Measurements from ENCODE around the gene CDC34. TPM values are rescaled to one million over a fixed set of nuclear protein-coding genes. Genes with fewer than 3 reads are reported as not detected.

Gene CDC34
- total RNA-seq, 2 donors from 2014 or later: 40.2 to 86.2 TPM

GRCh38 chr19:495402-496111 is 36.0 kb upstream of the CDC34 start:
- H3K4me3 ChIP-seq: no peak overlapping the region
- ATAC-seq (ENCODE audit: insufficient number of reproducible peaks, low FRiP score, low read depth) (no peak), DNase-seq (ENCODE audit: low spot score) (no peak)
- H3K4me1 ChIP-seq (ENCODE audit: control insufficient read depth in 1 of 2, low read depth in 2 of 2): peaks cover 0 to 8% of the 10 kb centered on the region in 2 donors
- H3K27ac ChIP-seq: no peak overlapping the region
- peak; percentile 67 for TF ChIP-seq CTCF (IDR thresholded peaks at IDR 0.05)
- H3K9me3 ChIP-seq: no peaks in the 10 kb centered on the region
- H3K36me3 ChIP-seq: no peaks in the 10 kb centered on the region
- H3K27me3 ChIP-seq (replicated peaks; ENCODE audit: insufficient read depth): peaks cover 6% of the 10 kb centered on the region

GRCh38 chr19:496112-496665 is 35.4 kb upstream of the CDC34 start, which contains the start of gene MADCAM1:
TSS of gene MADCAM1 (plus strand) at chr19:496486. CDS start at chr19:496500, 14 bp downstream.
- Histone ChIP-seq H3K27ac (no peak within 1 kb of the TSS), H3K4me1 (ENCODE audit: control insufficient read depth in 1 of 2, low read depth in 2 of 2) (peaks cover 0 to 8% of the 10 kb centered on the region in 2 donors), H3K4me3 (no peak within 1 kb of the TSS), H3K9me3 (no peaks in the 10 kb centered on the region), H3K36me3 (no peaks in the 10 kb centered on the region), H3K27me3 (replicated peaks; ENCODE audit: insufficient read depth) (peaks cover 6% of the 10 kb centered on the region)
- DNase-seq (ENCODE audit: low spot score) (no peak), ATAC-seq (ENCODE audit: insufficient number of reproducible peaks, low FRiP score, low read depth) (no peak)
- TF ChIP-seq CTCF (IDR thresholded peaks at IDR 0.05): no peak

- no peak for TF ChIP-seq CTCF (IDR thresholded peaks at IDR 0.05)
- Histone ChIP-seq H3K36me3 (no peaks in the 10 kb centered on the region), H3K9me3 (no peaks in the 10 kb centered on the region), H3K4me3 (no peak overlapping the region), H3K4me1 (ENCODE audit: control insufficient read depth in 1 of 2, low read depth in 2 of 2) (peaks cover 0 to 8% of the 10 kb centered on the region in 2 donors), H3K27ac (no peak overlapping the region), H3K27me3 (replicated peaks; ENCODE audit: insufficient read depth) (peaks cover 6% of the 10 kb centered on the region)
- no peak for DNase-seq (ENCODE audit: low spot score)
- ATAC-seq (ENCODE audit: insufficient number of reproducible peaks, low FRiP score, low read depth): no peak
These were observed 34.6 kb upstream of the CDC34 start for GRCh38 chr19:496986-497385.

- Histone ChIP-seq H3K4me3 (no peak overlapping the region), H3K4me1 (ENCODE audit: control insufficient read depth in 1 of 2, low read depth in 2 of 2) (peaks cover 0 to 8% of the 10 kb centered on the region in 2 donors), H3K27ac (no peak overlapping the region), H3K27me3 (replicated peaks; ENCODE audit: insufficient read depth) (peaks cover 6% of the 10 kb centered on the region), H3K9me3 (no peaks in the 10 kb centered on the region), H3K36me3 (no peaks in the 10 kb centered on the region)
- DNase-seq (ENCODE audit: low spot score): no peak
- no peak for TF ChIP-seq CTCF (IDR thresholded peaks at IDR 0.05)
- ATAC-seq (ENCODE audit: insufficient number of reproducible peaks, low FRiP score, low read depth): no peak
These were observed 34.1 kb upstream of the CDC34 start for GRCh38 chr19:497491-497868.

GRCh38 chr19:497869-498510 is 33.6 kb upstream of the CDC34 start:
- ATAC-seq (ENCODE audit: insufficient number of reproducible peaks, low FRiP score, low read depth): no peak
- no peak for TF ChIP-seq CTCF (IDR thresholded peaks at IDR 0.05)
- Histone ChIP-seq H3K27me3 (replicated peaks; ENCODE audit: insufficient read depth) (peaks cover 6% of the 10 kb centered on the region), H3K4me3 (no peak overlapping the region), H3K4me1 (ENCODE audit: control insufficient read depth in 1 of 2, low read depth in 2 of 2) (peaks cover 0 to 8% of the 10 kb centered on the region in 2 donors), H3K9me3 (no peaks in the 10 kb centered on the region), H3K27ac (no peak overlapping the region), H3K36me3 (no peaks in the 10 kb centered on the region)
- no peak for DNase-seq (ENCODE audit: low spot score)

All from thoracic aorta (tissue), 2 donors.